ENCODE data around the gene ENTPD7. TPM values are rescaled to one million over a fixed set of nuclear protein-coding genes. Genes with fewer than 3 reads are reported as not detected.

ENTPD7 gene
- total RNA-seq, 1 experiment from 2014 or later = 4.9 TPM

DNA sequence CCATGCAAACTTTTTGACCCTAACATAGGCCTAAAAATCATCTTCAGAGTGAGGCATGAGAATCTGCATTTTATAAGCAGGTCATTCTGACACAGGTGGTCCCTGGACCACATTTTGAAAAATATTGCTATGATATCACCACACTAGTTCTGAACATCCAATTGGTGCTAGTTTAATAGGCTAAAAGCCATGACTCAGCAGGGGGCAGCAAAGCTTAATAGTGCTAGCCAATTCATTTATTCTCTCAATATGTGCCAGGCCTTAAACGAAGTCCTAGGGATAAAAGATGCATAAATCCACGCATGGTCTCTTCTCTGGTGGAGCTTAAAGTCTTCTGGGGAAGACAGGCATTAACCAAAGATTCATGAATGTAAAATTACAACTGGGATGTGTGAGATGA, 28.9 kb upstream of the ENTPD7 start:
- H4K20me1 ChIP-seq (ENCODE audit: insufficient read depth, low read depth, low read length) = no peaks in the 10 kb centered on the region
- no peaks in the 10 kb centered on the region for H3K79me2 ChIP-seq (ENCODE audit: low read length)
- H3K27ac ChIP-seq (ENCODE audit: low read length) = no peak overlapping the region
- no peak overlapping the region for H3K4me3 ChIP-seq (ENCODE audit: low read length)
- no peak overlapping the region for H3K4me2 ChIP-seq (ENCODE audit: low read depth, low read length, poor library complexity, severe bottlenecking)
- H3K9me2 ChIP-seq (replicated peaks; ENCODE audit: insufficient read depth, low read length) = no peaks in the 10 kb centered on the region
- no peaks in the 10 kb centered on the region for H3K36me3 ChIP-seq (ENCODE audit: insufficient read depth, low read length)
- H3K9me3 ChIP-seq (ENCODE audit: low read length) = no peaks in the 10 kb centered on the region
- 0 out of 2 replicates have a peak, but pooled peaks cover 2% of the 10 kb centered on the region for H3K27me3 ChIP-seq (ENCODE audit: low read length)
- H3K4me1 ChIP-seq (ENCODE audit: low read length) = no peaks in the 10 kb centered on the region
- peak; percentile 79 for DNase-seq
- H3K9ac ChIP-seq (ENCODE audit: low read length) = no peak overlapping the region
- H2AFZ ChIP-seq (ENCODE audit: low read length) = no peak overlapping the region

DNA sequence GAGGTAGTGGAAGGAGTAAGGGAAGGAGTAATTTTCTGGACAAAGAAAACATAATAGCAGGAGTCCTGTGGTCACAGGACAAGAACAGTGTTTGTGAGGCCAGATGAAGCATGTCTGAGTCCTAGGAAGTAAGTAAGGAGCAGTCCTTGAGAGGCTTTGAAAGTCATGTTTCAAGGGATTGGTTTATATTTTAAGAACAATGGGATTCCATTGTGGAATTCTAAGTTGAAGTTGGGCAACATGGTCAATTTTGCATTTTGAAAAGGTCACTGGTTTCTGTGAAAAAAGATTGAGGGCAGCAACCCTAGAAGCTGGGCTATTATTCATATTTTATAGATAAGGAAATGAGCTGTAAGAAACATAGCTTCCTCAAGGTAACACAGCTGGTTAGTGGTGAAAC, 28.3 kb upstream of the ENTPD7 start:
- Histone ChIP-seq H3K9me2 (replicated peaks; ENCODE audit: insufficient read depth, low read length) (no peaks in the 10 kb centered on the region), H3K9me3 (ENCODE audit: low read length) (no peaks in the 10 kb centered on the region), H4K20me1 (ENCODE audit: insufficient read depth, low read depth, low read length) (no peaks in the 10 kb centered on the region), H3K27me3 (ENCODE audit: low read length) (0 out of 2 replicates have a peak, but pooled peaks cover 2% of the 10 kb centered on the region), H3K36me3 (ENCODE audit: insufficient read depth, low read length) (no peaks in the 10 kb centered on the region), H3K79me2 (ENCODE audit: low read length) (no peaks in the 10 kb centered on the region), H3K9ac (ENCODE audit: low read length) (no peak overlapping the region), H2AFZ (ENCODE audit: low read length) (no peak overlapping the region), H3K4me1 (ENCODE audit: low read length) (no peaks in the 10 kb centered on the region), H3K27ac (ENCODE audit: low read length) (no peak overlapping the region), H3K4me2 (ENCODE audit: low read depth, low read length, poor library complexity, severe bottlenecking) (no peak overlapping the region), H3K4me3 (ENCODE audit: low read length) (no peak overlapping the region)
- DNase-seq = no peak

DNA sequence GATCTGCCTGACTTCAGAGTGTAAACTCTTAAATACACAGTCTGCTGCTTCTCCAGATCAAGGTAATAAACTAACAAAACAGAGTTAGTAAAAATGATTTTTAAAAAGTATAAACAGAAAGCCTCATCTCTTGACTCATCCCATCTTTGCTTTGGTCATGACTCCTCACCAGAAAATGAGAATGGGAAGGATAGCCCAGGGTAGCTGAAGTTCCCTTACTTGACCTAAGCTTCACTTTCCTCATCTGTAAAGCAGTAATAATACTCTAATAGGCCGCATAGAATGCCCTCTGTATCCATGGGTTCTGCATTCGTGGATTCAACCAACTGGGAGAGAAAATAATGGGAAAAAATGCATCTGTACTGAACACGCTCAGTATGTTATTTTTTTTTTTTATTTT, 27.8 kb upstream of the ENTPD7 start:
- Histone ChIP-seq H3K79me2 (ENCODE audit: low read length) (no peaks in the 10 kb centered on the region), H3K4me1 (ENCODE audit: low read length) (no peaks in the 10 kb centered on the region), H3K4me3 (ENCODE audit: low read length) (no peak overlapping the region), H3K36me3 (ENCODE audit: insufficient read depth, low read length) (no peaks in the 10 kb centered on the region), H3K9me3 (ENCODE audit: low read length) (no peaks in the 10 kb centered on the region), H2AFZ (ENCODE audit: low read length) (no peak overlapping the region), H3K9ac (ENCODE audit: low read length) (no peak overlapping the region), H3K4me2 (ENCODE audit: low read depth, low read length, poor library complexity, severe bottlenecking) (no peak overlapping the region), H4K20me1 (ENCODE audit: insufficient read depth, low read depth, low read length) (no peaks in the 10 kb centered on the region), H3K27me3 (ENCODE audit: low read length) (0 out of 2 replicates have a peak, but pooled peaks cover 2% of the 10 kb centered on the region), H3K27ac (ENCODE audit: low read length) (no peak overlapping the region), H3K9me2 (replicated peaks; ENCODE audit: insufficient read depth, low read length) (no peaks in the 10 kb centered on the region)
- DNase-seq = no peak

DNA sequence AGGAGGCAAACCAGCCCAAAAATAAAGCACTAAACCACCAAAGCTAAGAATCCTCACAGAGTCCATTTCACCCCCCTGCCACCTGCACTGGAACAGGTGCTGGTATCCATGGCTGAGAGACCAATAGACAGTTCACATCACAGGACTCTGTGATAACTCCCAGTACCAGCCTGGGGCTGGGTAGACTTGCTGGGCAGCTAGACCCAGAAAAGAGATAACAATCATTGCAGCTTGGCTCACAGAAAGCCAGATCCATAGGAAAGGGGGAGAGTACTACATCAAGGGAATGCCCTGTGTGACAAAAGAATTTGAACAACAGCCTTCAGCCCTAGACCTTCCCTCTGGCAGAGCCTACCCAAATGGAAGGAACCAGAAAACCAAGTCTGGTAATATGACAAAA, 25.5 kb upstream of the ENTPD7 start:
- H3K4me1 ChIP-seq (ENCODE audit: low read length) = no peaks in the 10 kb centered on the region
- H4K20me1 ChIP-seq (ENCODE audit: insufficient read depth, low read depth, low read length) = no peaks in the 10 kb centered on the region
- H3K4me3 ChIP-seq (ENCODE audit: low read length) = no peak overlapping the region
- H3K4me2 ChIP-seq (ENCODE audit: low read depth, low read length, poor library complexity, severe bottlenecking) = no peak overlapping the region
- no peaks in the 10 kb centered on the region for H3K9me3 ChIP-seq (ENCODE audit: low read length)
- no peak overlapping the region for H3K9ac ChIP-seq (ENCODE audit: low read length)
- H2AFZ ChIP-seq (ENCODE audit: low read length) = no peak overlapping the region
- no peak for DNase-seq
- 0 out of 2 replicates have a peak, but pooled peaks cover 2% of the 10 kb centered on the region for H3K27me3 ChIP-seq (ENCODE audit: low read length)
- H3K9me2 ChIP-seq (replicated peaks; ENCODE audit: insufficient read depth, low read length) = no peaks in the 10 kb centered on the region
- H3K27ac ChIP-seq (ENCODE audit: low read length) = no peak overlapping the region
- H3K36me3 ChIP-seq (ENCODE audit: insufficient read depth, low read length) = no peaks in the 10 kb centered on the region
- H3K79me2 ChIP-seq (ENCODE audit: low read length) = no peaks in the 10 kb centered on the region

DNA sequence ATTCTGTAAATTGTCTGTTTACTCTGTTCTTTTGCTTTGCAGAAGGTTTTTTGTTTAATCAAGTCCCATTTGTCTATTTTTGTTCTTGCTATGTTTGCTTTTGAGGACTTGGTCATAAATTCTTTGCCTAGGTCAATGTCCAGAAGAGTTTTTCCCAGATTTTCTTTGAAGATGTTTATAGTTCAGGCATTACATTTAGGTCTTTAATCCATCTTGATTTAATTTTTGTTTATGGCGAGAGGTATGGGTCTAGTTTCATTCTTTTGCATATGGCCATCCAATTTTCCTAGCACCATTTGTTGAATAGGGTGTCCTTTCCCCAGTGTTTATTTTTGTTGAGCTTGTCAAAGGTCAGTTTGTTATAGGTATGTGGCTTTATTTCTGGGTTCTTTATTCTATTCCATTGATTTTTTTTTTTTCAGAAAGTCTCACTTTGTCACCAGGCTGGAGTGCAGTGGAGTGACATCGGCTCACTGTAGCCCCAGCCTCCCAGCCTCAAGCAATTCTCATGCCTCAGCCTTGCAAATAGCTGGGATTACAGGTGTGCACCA, 11.6 kb upstream of the ENTPD7 start:
- Histone ChIP-seq H3K36me3 (ENCODE audit: insufficient read depth, low read length) (no peaks in the 10 kb centered on the region), H2AFZ (ENCODE audit: low read length) (no peak overlapping the region), H3K4me3 (ENCODE audit: low read length) (no peak overlapping the region), H3K27ac (ENCODE audit: low read length) (no peak overlapping the region), H3K4me1 (ENCODE audit: low read length) (no peaks in the 10 kb centered on the region), H3K4me2 (ENCODE audit: low read depth, low read length, poor library complexity, severe bottlenecking) (no peak overlapping the region), H3K9me2 (replicated peaks; ENCODE audit: insufficient read depth, low read length) (no peaks in the 10 kb centered on the region), H3K27me3 (ENCODE audit: low read length) (no peaks in the 10 kb centered on the region), H3K79me2 (ENCODE audit: low read length) (no peaks in the 10 kb centered on the region), H3K9me3 (ENCODE audit: low read length) (no peaks in the 10 kb centered on the region), H3K9ac (ENCODE audit: low read length) (no peak overlapping the region), H4K20me1 (ENCODE audit: insufficient read depth, low read depth, low read length) (no peaks in the 10 kb centered on the region)
- DNase-seq = no peak

DNA sequence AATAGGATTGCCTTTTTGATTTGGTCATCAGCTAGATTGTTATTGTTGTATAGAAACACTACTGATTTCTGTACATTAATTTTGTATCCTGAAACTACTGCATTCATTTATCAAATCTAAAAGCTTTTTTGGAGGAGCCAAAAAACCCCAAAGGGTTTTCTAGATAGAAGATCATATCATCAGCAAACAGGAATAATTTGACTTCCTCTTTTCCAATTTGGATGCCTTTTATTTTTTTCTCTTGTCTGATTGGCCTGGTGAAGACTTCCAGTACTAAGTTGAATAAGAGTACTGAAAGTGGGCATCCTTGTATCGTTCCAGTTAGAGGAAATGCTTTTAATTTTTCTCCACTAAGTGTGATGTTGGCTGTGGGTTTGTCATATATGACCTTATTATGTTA, 10.6 kb upstream of the ENTPD7 start:
- H3K9ac ChIP-seq (ENCODE audit: low read length) = no peak overlapping the region
- no peaks in the 10 kb centered on the region for H4K20me1 ChIP-seq (ENCODE audit: insufficient read depth, low read depth, low read length)
- no peaks in the 10 kb centered on the region for H3K9me2 ChIP-seq (replicated peaks; ENCODE audit: insufficient read depth, low read length)
- DNase-seq = no peak
- H3K79me2 ChIP-seq (ENCODE audit: low read length) = no peaks in the 10 kb centered on the region
- no peak overlapping the region for H3K27ac ChIP-seq (ENCODE audit: low read length)
- no peaks in the 10 kb centered on the region for H3K36me3 ChIP-seq (ENCODE audit: insufficient read depth, low read length)
- no peaks in the 10 kb centered on the region for H3K4me1 ChIP-seq (ENCODE audit: low read length)
- H3K4me3 ChIP-seq (ENCODE audit: low read length) = no peak overlapping the region
- no peaks in the 10 kb centered on the region for H3K27me3 ChIP-seq (ENCODE audit: low read length)
- H3K4me2 ChIP-seq (ENCODE audit: low read depth, low read length, poor library complexity, severe bottlenecking) = no peak overlapping the region
- H3K9me3 ChIP-seq (ENCODE audit: low read length) = no peaks in the 10 kb centered on the region
- no peak overlapping the region for H2AFZ ChIP-seq (ENCODE audit: low read length)

DNA sequence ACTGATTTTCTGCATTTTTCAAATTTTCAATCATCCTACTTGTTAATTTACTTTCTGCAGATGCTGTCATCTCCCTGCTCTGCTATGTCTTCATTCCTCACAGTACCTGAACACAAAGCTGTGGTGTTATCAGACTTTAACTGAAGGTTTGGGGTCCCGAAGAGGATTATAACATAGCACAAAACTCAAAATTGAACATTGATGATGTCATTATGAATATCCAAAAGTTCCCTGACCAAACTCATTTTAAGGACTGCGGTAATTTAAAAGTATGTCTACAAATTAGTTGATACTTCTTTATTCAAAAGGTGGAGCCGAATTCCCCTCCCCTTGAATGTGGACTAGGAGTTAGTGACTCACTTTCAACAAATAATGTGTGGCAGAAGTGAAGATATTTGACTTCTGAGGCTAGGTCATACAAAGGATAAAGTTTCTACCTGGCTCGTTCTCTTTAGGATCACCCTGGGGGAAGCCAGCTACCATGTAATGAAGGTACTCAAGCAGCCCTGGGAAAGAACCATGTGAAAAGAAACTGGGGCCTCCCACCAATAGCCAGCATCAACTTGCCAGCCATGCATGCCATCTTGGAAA, 6.4 kb upstream of the ENTPD7 start:
- H4K20me1 ChIP-seq (ENCODE audit: insufficient read depth, low read depth, low read length) = no peaks in the 10 kb centered on the region
- no peak overlapping the region for H3K4me2 ChIP-seq (ENCODE audit: low read depth, low read length, poor library complexity, severe bottlenecking)
- H3K9me2 ChIP-seq (replicated peaks; ENCODE audit: insufficient read depth, low read length) = no peaks in the 10 kb centered on the region
- no peak overlapping the region for H3K27ac ChIP-seq (ENCODE audit: low read length)
- no peaks in the 10 kb centered on the region for H3K27me3 ChIP-seq (ENCODE audit: low read length)
- H3K4me1 ChIP-seq (ENCODE audit: low read length) = no peaks in the 10 kb centered on the region
- H3K36me3 ChIP-seq (ENCODE audit: insufficient read depth, low read length) = no peaks in the 10 kb centered on the region
- H3K9ac ChIP-seq (ENCODE audit: low read length) = no peak overlapping the region
- DNase-seq = no peak
- no peak overlapping the region for H3K4me3 ChIP-seq (ENCODE audit: low read length)
- H2AFZ ChIP-seq (ENCODE audit: low read length) = no peak overlapping the region
- no peaks in the 10 kb centered on the region for H3K79me2 ChIP-seq (ENCODE audit: low read length)
- H3K9me3 ChIP-seq (ENCODE audit: low read length) = no peaks in the 10 kb centered on the region

DNA sequence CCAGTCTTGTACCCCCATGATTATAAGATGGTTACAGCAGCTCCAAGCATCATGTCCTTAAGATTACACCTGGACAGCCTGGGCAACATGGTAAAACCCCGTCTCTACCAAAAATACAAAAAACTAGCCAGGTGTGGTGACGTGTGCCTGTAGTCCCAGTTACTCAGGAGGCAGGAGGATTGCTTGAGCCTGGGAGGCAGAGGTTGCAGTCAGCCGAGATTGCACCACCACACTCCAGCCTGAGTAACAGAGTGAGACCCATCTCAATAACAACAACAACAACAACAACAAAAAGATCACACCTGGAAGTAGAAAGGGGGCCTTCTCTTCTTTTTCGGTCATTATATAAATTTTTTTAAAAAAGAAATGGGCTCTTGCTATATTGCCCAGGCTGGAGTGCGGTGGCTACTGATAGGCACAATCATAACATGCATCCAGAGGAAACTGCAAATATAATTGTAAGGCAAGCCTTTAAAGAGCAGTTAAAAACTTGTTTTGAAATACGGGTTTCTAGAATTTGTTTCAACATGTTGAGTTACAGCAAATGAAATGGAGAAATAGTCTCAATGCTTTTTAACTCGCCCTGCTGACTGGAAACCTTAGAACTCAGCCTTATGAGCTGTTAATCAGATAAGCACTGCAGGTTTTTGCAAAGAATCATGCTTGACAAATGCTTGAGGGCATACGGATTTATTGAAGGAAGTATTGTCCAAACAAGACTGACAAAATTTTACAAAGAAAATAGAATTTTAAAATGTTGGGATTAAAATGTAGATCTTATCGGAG, 4.7 kb upstream of the ENTPD7 start:
- no peak for DNase-seq
- no peaks in the 10 kb centered on the region for H3K27me3 ChIP-seq (ENCODE audit: low read length)
- no peak overlapping the region for H3K4me2 ChIP-seq (ENCODE audit: low read depth, low read length, poor library complexity, severe bottlenecking)
- no peaks in the 10 kb centered on the region for H4K20me1 ChIP-seq (ENCODE audit: insufficient read depth, low read depth, low read length)
- H3K27ac ChIP-seq (ENCODE audit: low read length) = no peak overlapping the region
- no peak overlapping the region for H2AFZ ChIP-seq (ENCODE audit: low read length)
- no peak overlapping the region for H3K4me3 ChIP-seq (ENCODE audit: low read length)
- no peaks in the 10 kb centered on the region for H3K9me2 ChIP-seq (replicated peaks; ENCODE audit: insufficient read depth, low read length)
- no peak overlapping the region for H3K9ac ChIP-seq (ENCODE audit: low read length)
- peaks cover 5% of the 10 kb centered on the region for H3K4me1 ChIP-seq (ENCODE audit: low read length)
- 0 out of 2 replicates have a peak, but pooled peaks cover under 1% of the 10 kb centered on the region for H3K79me2 ChIP-seq (ENCODE audit: low read length)
- no peaks in the 10 kb centered on the region for H3K9me3 ChIP-seq (ENCODE audit: low read length)
- H3K36me3 ChIP-seq (ENCODE audit: insufficient read depth, low read length) = no peaks in the 10 kb centered on the region
